ENCODE data around the gene ARID3A.

The ARID3A gene

GRCh38 chr19:977058-977464 is 51.2 kb downstream of the ARID3A start:
- FAIRE-seq: no peak
- no peak for DNase-seq (ENCODE audit: extremely low spot score, insufficient read length, low read depth)

GRCh38 chr19:979318-979741 is 53.5 kb downstream of the ARID3A start:
- FAIRE-seq: no peak
- DNase-seq (ENCODE audit: extremely low spot score, insufficient read length, low read depth): no peak

GRCh38 chr19:980133-980998 is 54.5 kb downstream of the ARID3A start:
- DNase-seq (ENCODE audit: extremely low spot score, insufficient read length, low read depth) (no peak), FAIRE-seq (no peak)

- FAIRE-seq (peak; percentile 26), DNase-seq (ENCODE audit: extremely low spot score, insufficient read length, low read depth) (peak; percentile 86)
These were observed 56.8 kb downstream of the ARID3A start for GRCh38 chr19:982567-983170.

DNA sequence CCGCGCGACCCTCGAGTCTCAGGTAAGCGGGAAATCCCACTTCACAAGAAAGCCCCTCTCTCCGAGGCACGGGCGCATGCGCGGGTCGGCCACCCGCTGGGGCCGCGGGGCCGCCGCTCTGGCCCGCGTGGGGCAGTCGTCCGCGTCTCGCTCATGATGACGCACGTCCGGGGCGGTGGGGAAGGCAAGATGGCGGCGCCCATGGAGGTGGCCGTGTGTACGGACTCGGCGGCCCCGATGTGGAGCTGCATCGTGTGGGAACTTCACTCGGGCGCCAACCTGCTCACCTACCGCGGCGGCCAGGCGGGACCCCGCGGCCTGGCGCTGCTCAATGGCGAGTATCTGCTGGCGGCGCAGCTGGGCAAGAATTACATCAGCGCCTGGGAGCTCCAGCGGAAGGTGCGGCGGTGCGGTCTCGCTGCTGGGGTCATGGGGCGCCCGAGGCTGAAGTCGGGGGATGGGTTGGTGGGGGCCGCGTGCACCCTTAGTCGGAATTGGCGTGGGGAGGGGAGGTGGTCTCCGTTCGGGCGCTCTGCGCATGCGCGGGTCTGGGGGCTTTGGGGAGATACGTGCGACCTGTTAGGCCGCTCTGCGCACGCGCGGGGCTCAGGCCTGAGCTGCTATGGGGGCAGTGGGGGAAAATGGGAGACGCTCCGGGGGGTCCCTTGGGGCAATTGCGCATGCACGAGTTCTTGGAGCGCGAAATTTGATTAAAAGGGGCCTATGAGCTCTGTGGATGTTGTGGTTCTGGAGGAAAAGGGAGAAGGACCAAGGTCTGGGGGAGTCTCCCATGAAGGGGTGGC is 58.5 kb downstream of the ARID3A start, which contains the start of gene WDR18:
TSS of gene WDR18 (plus strand) at position 181 of the 803 bp plus-strand sequence. CDS start at position 190, 9 bp downstream.
- FAIRE-seq (peak; percentile 86), DNase-seq (ENCODE audit: extremely low spot score, insufficient read length, low read depth) (peak; percentile 99)

DNA sequence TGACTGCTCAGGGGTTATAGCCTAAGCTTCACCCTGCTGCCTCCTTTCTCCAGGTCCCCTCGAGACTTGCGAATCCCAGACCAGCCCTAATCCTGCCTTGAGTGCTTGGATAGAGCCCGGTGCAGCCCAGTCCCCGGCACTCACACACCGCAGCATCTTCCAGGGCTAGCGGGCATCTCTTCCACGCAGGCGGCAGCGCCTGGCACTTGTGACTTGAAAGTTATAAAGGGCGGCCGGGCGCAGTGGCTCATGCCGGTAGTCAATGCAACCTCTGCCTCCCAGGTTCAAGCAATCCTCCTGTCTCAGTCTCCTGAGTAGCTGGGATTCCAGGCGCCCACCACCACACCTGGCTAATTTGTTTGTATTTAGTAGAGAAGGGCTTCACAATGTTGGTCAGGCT is 60.2 kb downstream of the ARID3A start:
- no peak for DNase-seq (ENCODE audit: extremely low spot score, insufficient read length, low read depth)
- FAIRE-seq: no peak

DNA sequence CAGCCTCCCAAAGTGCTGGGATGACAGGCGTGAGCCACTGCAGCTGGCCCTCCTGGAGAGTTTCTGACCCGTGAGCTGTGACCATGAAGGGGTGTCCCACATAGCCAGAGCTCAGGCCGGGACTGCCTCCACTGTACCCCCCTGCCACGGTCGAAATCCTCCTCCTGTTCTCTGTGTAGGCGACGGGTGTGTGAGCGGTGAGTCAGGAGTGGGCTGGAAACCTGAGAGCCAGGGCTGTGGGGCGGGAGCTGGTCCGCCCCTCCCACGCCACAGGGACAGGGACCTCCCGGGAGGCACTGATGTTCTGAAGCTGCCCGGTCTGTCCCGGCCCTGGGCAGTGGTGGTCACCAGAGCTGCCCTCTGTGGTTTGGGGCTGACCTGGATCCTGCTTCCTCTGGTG is 62.2 kb downstream of the ARID3A start:
- DNase-seq (ENCODE audit: extremely low spot score, insufficient read length, low read depth) (no peak), FAIRE-seq (no peak)

DNA sequence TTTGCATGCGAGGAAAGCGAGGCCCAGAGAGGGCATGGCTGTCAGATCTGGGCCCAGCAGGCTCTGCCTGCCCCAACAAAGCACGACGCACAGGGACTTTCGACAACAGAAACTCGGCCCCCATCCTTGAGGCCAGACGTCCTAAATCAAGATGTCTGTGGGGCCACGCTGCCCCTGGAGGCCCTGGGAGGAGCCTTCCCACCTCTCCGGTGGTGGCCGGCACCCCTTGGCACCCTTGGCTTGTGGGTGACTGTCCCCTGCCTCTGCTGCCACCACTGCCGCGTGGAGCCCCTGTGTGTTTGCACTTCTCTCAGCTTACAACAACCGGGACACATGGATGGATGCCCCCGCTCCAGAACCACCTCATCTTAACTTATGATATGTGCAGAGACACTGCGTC is 62.7 kb downstream of the ARID3A start:
- FAIRE-seq (no peak), DNase-seq (ENCODE audit: extremely low spot score, insufficient read length, low read depth) (no peak)

DNA sequence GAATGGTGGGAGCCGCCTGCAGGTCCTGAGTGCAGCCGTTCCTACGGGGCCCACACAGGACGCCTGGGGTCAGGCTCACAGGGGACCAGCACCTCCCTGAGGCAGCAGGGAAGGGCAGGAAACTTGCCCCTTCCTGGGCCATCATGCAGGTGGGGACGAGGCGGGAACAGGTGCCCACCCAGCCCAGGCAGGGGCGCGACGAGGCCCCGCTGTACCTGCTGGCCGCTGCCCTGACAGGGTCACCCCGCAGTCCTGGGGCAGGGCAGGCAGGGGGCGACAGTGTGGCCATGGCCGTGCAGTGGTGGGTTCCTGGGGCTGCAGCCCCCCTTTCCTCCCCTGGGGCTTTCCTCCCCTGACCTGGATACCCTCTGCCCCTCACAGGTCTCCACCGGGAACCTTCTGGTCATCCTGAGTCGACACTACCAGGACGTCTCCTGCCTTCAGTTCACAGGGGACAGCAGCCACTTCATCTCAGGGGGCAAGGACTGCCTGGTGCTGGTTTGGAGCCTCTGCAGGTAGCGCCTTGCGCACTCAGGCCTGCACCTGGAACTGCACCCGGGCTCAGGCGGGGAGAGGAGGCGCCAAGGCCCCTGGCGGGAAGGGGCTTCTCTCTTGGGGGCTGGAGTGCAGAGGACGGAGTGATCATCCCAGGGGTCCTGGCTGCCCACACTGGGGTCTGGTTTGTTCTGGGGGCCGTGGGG is 63.7 kb downstream of the ARID3A start:
- DNase-seq (ENCODE audit: extremely low spot score, insufficient read length, low read depth) (no peak), FAIRE-seq (no peak)

DNA sequence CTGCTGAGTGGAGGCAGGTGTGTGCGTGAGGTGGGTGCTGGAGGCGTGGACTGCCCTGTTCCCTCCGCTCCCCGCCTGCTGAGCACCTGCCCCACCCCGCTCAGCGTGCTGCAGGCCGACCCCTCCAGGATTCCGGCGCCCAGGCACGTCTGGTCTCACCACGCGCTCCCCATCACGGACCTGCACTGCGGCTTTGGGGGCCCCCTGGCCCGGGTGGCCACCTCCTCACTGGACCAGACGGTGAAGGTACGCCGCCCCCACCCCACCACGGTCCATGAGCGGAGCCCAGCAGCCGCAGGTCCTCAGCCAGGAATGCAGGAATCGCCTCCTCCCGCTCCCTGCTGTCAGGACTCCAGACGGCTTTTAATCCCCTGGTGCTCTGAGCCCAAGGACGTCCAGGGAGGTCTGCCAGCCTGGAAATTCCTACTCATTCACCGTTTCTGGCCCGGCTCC is 64.3 kb downstream of the ARID3A start:
- no peak for FAIRE-seq
- no peak for DNase-seq (ENCODE audit: extremely low spot score, insufficient read length, low read depth)

GRCh38 chr19:990746-991145 is 64.9 kb downstream of the ARID3A start:
- no peak for DNase-seq (ENCODE audit: extremely low spot score, insufficient read length, low read depth)
- no peak for FAIRE-seq

DNA sequence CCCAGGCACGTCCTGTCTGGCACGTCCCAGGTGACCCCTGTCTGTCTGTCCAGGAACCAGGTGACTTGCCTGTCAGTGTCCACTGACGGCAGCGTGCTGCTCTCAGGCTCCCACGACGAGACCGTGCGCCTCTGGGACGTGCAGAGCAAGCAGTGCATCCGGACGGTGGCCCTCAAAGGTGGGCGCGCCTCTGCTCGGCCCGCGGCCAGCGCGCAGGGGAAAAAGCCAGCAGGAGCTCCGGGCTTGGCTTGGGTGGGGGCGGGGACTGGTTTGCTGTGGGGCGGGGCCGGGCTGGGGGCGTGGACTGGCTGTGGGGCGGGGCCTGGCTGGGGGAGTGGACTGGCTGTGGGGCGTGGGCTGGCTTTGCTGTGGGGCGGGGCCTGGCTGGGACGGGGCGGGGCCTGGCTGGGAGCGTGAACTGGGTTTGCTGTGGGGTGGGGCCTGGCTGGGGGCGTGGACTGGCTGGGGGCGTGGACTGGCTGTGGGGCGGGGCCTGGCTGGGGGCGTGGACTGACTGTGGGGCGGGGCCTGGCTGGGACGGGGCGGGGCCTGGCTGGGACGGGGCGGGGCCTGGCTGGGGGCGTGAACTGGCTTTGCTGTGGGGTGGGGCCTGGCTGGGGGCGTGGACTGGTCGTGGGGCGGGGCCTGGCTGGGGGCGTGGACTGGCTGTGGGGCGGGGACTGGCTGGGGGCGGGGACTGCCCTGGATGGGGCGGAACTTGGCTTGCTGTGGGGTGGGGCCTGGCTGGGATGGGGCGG is 65.5 kb downstream of the ARID3A start:
- DNase-seq (ENCODE audit: extremely low spot score, insufficient read length, low read depth) (no peak), FAIRE-seq (no peak)

GRCh38 chr19:991932-992669 is 66.3 kb downstream of the ARID3A start:
- DNase-seq (ENCODE audit: extremely low spot score, insufficient read length, low read depth) (no peak), FAIRE-seq (no peak)

- DNase-seq (ENCODE audit: extremely low spot score, insufficient read length, low read depth) (no peak), FAIRE-seq (no peak)
These were observed 66.8 kb downstream of the ARID3A start for GRCh38 chr19:992670-993055.

DNA sequence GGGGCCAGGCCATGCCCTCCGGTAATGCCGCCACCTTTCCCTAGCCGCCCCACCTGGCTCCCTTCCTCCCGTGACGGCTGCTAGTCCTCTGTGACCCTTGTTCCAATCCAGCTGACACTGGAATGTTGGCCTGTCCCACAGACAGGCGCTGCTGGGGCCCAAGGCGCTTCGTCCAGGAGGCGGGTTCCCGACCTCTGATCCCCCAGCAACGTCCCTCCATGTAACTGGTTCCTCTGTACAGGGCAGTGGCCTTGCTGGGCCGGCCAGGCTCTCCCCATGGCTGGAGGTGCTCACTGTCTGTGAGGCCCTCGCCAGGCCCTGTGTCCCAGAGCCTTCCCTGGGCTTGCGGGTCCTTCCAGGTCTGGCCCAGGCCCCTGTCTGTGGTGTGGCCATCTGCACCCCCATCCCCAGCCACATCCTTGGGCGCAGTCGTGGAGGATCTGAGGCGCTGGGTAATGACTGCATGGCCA is 67.6 kb downstream of the ARID3A start:
- FAIRE-seq (no peak), DNase-seq (ENCODE audit: extremely low spot score, insufficient read length, low read depth) (no peak)

DNA sequence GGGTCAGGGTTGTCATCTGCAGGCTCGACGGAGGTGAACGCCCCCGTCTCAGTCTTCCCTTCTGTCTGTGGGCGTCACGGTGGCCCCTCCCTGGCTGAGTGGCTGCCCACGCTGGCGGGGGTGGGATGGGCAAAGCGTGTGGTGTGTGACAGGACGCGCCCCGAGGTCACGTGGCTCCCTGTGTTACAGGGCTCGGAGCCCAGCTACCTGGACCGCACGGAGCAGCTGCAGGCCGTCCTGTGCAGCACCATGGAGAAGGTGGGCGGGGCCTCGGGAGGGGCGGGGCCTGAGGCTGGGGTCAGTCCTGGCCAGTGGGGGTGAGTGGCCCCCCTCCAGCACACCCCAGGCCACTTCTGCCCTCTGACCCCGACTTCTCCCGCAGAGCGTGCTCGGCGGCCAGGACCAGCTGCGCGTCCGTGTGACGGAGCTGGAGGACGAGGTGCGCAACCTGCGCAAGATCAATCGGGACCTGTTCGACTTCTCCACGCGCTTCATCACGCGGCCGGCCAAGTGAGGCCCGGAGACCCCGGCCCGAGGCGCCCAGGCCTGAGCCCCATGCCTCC is 68.1 kb downstream of the ARID3A start:
- no peak for DNase-seq (ENCODE audit: extremely low spot score, insufficient read length, low read depth)
- no peak for FAIRE-seq

DNA sequence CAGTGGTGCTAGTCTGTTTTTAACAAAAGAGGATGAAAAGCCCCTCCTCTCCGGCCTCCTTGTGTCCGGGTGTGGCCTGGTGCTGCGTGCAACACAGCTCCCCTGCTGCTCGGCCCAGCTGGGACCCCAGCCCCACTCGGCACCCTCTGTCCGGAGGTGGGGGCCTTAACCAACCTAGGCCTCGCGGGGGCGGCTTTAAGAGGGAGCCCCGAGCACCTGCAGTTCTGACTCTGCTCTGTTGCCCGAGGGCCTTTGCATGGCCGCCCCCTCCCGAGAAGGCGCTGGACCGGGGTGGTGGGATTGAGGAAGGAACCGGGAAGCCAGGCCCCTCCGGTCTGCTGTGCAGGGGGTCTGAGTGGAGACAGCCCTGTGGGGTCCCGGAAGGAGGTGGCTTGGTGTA is 68.7 kb downstream of the ARID3A start:
- DNase-seq (ENCODE audit: extremely low spot score, insufficient read length, low read depth): no peak
- FAIRE-seq: no peak
